A549 treated with AZD9567 at 1 μM for 4 hours (cell line): ENCODE data around the gene SLC9A9. TPM values are rescaled to one million over a fixed set of nuclear protein-coding genes. Genes with fewer than 3 reads are reported as not detected.

Experiments used
- total RNA-seq: library from RNA; stranded (reverse); fragments of 200-300 nt; extraction: Qiagen RNA extraction; gene quantifications from 5 replicates; pipeline ENCODE4 v1.2.3, GENCODE V29; 2022; ENCODE audit not compliant: insufficient read depth

Gene SLC9A9
- 0.14 to 0.36 TPM (median 0.21 TPM) in 4 of 5 replicates, not detected in the other for total RNA-seq

DNA sequence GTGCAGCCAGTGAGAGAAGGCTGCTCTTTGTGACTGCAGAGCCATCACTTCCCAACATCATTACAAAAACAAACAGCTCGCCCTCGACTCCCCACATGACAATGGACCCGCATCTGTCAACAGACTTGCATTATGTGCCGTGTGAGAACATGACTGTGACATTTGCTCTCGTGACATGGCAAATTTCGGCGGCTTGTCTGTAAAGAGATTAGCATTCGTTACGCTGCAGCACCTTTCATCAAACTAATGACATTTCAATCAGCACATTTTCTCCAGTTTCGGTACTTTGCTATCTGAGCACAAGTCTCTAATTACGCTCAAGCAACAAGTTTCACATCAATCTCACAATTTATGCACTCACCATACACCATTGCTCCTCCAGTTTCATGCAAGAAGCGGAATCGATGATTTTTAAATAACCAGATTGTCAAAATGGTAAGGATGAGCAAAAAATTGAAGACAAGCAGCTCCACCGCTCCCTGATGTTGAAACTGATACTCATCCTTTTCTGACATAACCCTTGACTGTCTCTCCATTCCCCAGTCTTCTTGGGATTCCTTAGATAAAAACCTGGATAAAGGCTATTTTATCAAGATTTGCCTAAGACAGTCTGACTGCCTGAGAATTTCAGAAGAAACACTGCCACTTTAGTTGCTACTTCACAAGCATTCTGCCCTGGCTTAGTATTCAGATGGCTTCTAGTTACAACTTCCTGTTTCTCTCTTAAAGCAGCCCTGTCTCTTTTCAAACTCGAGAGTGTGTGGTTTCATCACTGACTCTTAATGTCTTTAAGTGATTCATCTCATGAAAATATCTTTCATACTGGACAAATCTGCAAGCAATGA, at the start of gene SLC9A9:
SLC9A9 (minus strand) TSS at position 682 of the 845 bp plus-strand sequence; CDS start at position 536, 146 bp downstream.

Other genes with a start within 250 kb of the SLC9A9 start
- gene DIPK2A, start 123.4 kb upstream of the SLC9A9 start, total RNA-seq: 5.5 to 14.9 TPM (median 6.5 TPM) in 5 replicates